ENCODE data around the gene CALML4. TPM values are rescaled to one million over a fixed set of nuclear protein-coding genes. Genes with fewer than 3 reads are reported as not detected.

The CALML4 gene
- polyA plus RNA-seq, 1 donor (not counting 4 experiments of a cell fraction or from before 2014, with no cell fraction given): 7.0 TPM

GRCh38 chr15:68224546-68225250 is 19.6 kb upstream of the CALML4 start:
- dilution Hi-C loops (cut with MboI; ENCODE audit: extremely low pct_ligation_motif_present, low sequenced_read_pairs): no loop called here
- Histone ChIP-seq H3K9ac (ENCODE audit: control insufficient read depth, extremely low read depth, insufficient read depth, low read length) (no peak overlapping the region), H4K20me1 (ENCODE audit: control insufficient read depth, extremely low read depth, insufficient read depth, low read length) (peaks cover 10% of the 10 kb centered on the region), H3K27ac (ENCODE audit: control insufficient read depth, insufficient read depth, low read length) (no peak overlapping the region), H3K4me1 (ENCODE audit: control insufficient read depth, extremely low read depth, insufficient read depth, low read length) (peaks cover 11% of the 10 kb centered on the region), H3K79me2 (ENCODE audit: control insufficient read depth, insufficient read depth, low read length) (peaks cover 65% of the 10 kb centered on the region), H3K36me3 (ENCODE audit: control insufficient read depth in 2 of 2, extremely low read depth in 1 of 2, insufficient read depth in 2 of 2, low read length in 2 of 2) (peaks cover 0 to 3% of the 10 kb centered on the region in 2 experiments), H2AFZ (ENCODE audit: control insufficient read depth, low read length) (no peak overlapping the region), H3K9me1 (ENCODE audit: control insufficient read depth, extremely low read depth, insufficient read depth, low read length) (peaks cover 2% of the 10 kb centered on the region), H3K4me3 (ENCODE audit: control insufficient read depth in 2 of 3, extremely low read depth in 1 of 3, insufficient read depth in 2 of 3, low read depth in 1 of 3, low read length in 3 of 3) (no peak overlapping the region), H3K4me2 (ENCODE audit: control insufficient read depth, extremely low read depth, insufficient read depth, low read depth, low read length) (no peak overlapping the region), H3K27me3 (ENCODE audit: control insufficient read depth, extremely low read depth, insufficient read depth, low read length) (no peaks in the 10 kb centered on the region), H3K9me3 (ENCODE audit: control insufficient read depth, low read depth, low read length) (no peaks in the 10 kb centered on the region)
- FAIRE-seq (no peak), DNase-seq (ENCODE audit: low read depth, low spot score) (no peak)
- no peak for TF ChIP-seq EZH2 (IDR thresholded peaks at IDR 0.05; ENCODE audit: low read length)
- TF ChIP-seq, protein P1, sequence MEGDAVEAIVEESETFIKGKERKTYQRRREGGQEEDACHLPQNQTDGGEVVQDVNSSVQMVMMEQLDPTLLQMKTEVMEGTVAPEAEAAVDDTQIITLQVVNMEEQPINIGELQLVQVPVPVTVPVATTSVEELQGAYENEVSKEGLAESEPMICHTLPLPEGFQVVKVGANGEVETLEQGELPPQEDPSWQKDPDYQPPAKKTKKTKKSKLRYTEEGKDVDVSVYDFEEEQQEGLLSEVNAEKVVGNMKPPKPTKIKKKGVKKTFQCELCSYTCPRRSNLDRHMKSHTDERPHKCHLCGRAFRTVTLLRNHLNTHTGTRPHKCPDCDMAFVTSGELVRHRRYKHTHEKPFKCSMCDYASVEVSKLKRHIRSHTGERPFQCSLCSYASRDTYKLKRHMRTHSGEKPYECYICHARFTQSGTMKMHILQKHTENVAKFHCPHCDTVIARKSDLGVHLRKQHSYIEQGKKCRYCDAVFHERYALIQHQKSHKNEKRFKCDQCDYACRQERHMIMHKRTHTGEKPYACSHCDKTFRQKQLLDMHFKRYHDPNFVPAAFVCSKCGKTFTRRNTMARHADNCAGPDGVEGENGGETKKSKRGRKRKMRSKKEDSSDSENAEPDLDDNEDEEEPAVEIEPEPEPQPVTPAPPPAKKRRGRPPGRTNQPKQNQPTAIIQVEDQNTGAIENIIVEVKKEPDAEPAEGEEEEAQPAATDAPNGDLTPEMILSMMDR (optimal IDR thresholded peaks at IDR 0.05 in 1 of 3, IDR thresholded peaks at IDR 0.05 in 1 of 3, conservative IDR thresholded peaks at IDR 0.05 in 1 of 3; ENCODE audit: extremely low read depth in 1 of 3, insufficient read depth in 2 of 3, low read length in 3 of 3): no peak

DNA sequence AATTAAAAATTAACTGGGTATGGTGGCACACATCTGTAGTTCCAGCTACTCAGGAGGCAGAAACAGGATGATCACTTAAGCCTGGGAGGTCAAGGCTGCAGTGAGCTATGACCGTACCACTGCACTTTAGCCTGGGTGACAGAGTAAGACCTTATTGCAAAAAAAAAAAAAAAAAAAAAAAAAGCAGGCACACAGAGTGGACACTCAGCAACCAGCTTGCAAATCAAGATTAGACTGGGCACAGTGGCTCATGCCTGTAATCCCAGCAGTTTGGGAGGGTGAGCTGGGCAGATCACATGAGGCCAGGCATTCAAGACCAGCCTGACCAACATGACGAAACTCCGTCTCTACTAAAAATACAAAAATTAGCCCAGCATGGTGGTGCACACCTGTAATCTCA is 19.0 kb upstream of the CALML4 start:
- H3K4me1 ChIP-seq (ENCODE audit: control insufficient read depth, extremely low read depth, insufficient read depth, low read length): peaks cover 11% of the 10 kb centered on the region
- no peak overlapping the region for H2AFZ ChIP-seq (ENCODE audit: control insufficient read depth, low read length)
- H3K27me3 ChIP-seq (ENCODE audit: control insufficient read depth, extremely low read depth, insufficient read depth, low read length): no peaks in the 10 kb centered on the region
- FAIRE-seq (no peak), DNase-seq (ENCODE audit: low read depth, low spot score) (no peak)
- peaks cover 0 to 3% of the 10 kb centered on the region in 2 experiments for H3K36me3 ChIP-seq (ENCODE audit: control insufficient read depth in 2 of 2, extremely low read depth in 1 of 2, insufficient read depth in 2 of 2, low read length in 2 of 2)
- peaks cover 68% of the 10 kb centered on the region for H3K79me2 ChIP-seq (ENCODE audit: control insufficient read depth, insufficient read depth, low read length)
- H3K9ac ChIP-seq (ENCODE audit: control insufficient read depth, extremely low read depth, insufficient read depth, low read length): no peak overlapping the region
- TF ChIP-seq, protein P1 (optimal IDR thresholded peaks at IDR 0.05 in 1 of 3, IDR thresholded peaks at IDR 0.05 in 1 of 3, conservative IDR thresholded peaks at IDR 0.05 in 1 of 3; ENCODE audit: extremely low read depth in 1 of 3, insufficient read depth in 2 of 3, low read length in 3 of 3): no peak
- TF ChIP-seq EZH2 (IDR thresholded peaks at IDR 0.05; ENCODE audit: low read length): no peak
- H3K9me3 ChIP-seq (ENCODE audit: control insufficient read depth, low read depth, low read length): no peaks in the 10 kb centered on the region
- dilution Hi-C loops (cut with MboI; ENCODE audit: extremely low pct_ligation_motif_present, low sequenced_read_pairs): no loop called here
- H3K9me1 ChIP-seq (ENCODE audit: control insufficient read depth, extremely low read depth, insufficient read depth, low read length): peaks cover 2% of the 10 kb centered on the region
- no peak overlapping the region for H3K27ac ChIP-seq (ENCODE audit: control insufficient read depth, insufficient read depth, low read length)
- H3K4me2 ChIP-seq (ENCODE audit: control insufficient read depth, extremely low read depth, insufficient read depth, low read depth, low read length): no peak overlapping the region
- peaks cover 10% of the 10 kb centered on the region for H4K20me1 ChIP-seq (ENCODE audit: control insufficient read depth, extremely low read depth, insufficient read depth, low read length)
- no peak overlapping the region for H3K4me3 ChIP-seq (ENCODE audit: control insufficient read depth in 2 of 3, extremely low read depth in 1 of 3, insufficient read depth in 2 of 3, low read depth in 1 of 3, low read length in 3 of 3)

Data from keratinocyte (primary cell).